Ascending aorta (tissue), 2 donors: ENCODE data around the gene STARD7. TPM values are rescaled to one million over a fixed set of nuclear protein-coding genes. Genes with fewer than 3 reads are reported as not detected.
A peak's percentile ranks its signal among the peaks of the same experiment; 100 is the strongest.

Experiments used
- DNase-seq, 2 donors: peaks; one replicate each; pipeline ENCODE4 v3.0.0-alpha.2; 2019; ENCODE audit warnings: low spot score in 2 of 2
- H3K27ac ChIP-seq, 2 donors: fragments of 200-600 bp; sonication (generic); one replicate each; pipeline ENCODE4 v1.5.1; 2016 to 2017; ENCODE audit warnings: mild to moderate bottlenecking in 1 of 2
- H3K27me3 ChIP-seq: fragments of 200-600 bp; sonication (generic); one replicate; pipeline ENCODE4 v1.5.1; 2017
- H3K36me3 ChIP-seq, 2 donors: fragments of 200-600 bp; sonication (generic); one replicate each; pipeline ENCODE4 v1.5.1; 2016
- H3K4me1 ChIP-seq, 2 donors: fragments of 200-600 bp; sonication (generic); one replicate each; pipeline ENCODE4 v1.5.1; 2016 to 2017; ENCODE audit warnings: mild to moderate bottlenecking in 1 of 2
- H3K4me3 ChIP-seq, 2 donors: fragments of 200-600 bp; sonication (generic); one replicate each; pipeline ENCODE4 v1.5.1; 2016 to 2017; ENCODE audit warnings: mild to moderate bottlenecking in 1 of 2
- H3K9me3 ChIP-seq, 2 donors: fragments of 200-600 bp; sonication (generic); one replicate each; pipeline ENCODE4 v1.5.1; 2016
- intact Hi-C: fragments of 100-400 bp; cut with DNase I; formaldehyde crosslinking; loops from one replicate; pipeline ENCODE4 v1.15.1; 2023
- total RNA-seq: library from RNA; depleted of rRNA; stranded (reverse); fragments of >200 nt; gene quantifications from one replicate; pipeline ENCODE4 v1.1.0, GENCODE V29; 2016
- TF ChIP-seq, protein P1 (sequence below), 3 experiments: fragments of 200-600 bp in 2 of 3; fragments of 450-650 bp in 1 of 3; sonication (generic) in 2 of 3; IDR thresholded peaks; one replicate each; pipeline ENCODE4 v1.5.1; 2016 to 2019; ENCODE audit warnings: antibody characterized with exemption in 3 of 3, mild to moderate bottlenecking in 1 of 3, moderate library complexity in 1 of 3

STARD7 gene
- total RNA-seq, 1 donor from 2014 or later: 85.6 TPM

DNA sequence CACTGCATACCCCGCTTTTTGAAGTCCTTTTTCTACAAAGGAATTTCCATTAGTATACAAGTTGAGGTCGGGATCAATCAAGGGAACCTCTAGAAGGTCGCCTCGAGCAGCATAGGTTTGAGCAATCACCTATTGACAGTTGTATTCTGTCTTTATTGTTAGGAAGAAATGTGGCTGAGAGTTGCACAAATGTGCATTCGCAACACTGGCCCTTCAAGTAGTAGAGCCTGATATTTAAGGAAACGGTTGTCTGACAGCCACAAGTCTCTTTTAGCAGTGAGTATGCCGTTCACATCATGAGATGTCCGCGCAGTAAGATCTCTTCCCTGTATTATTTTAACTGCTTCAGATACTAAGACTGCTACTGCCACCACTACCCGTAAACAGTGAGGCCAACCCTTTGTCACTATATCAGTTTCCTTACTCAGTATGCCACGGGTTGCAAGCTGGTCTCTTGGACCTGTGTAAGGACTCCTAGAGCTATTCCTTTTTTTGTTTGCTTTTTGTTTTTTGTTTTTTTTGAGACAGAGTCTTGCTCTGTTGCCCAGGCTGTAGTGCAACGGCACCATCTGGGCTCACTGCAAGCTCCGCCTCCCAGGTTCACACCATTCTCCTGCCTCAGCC, 10.0 kb upstream of the STARD7 start:
- Histone ChIP-seq H3K9me3 (no peaks in the 10 kb centered on the region), H3K4me3 (no peak overlapping the region), H3K36me3 (no peaks in the 10 kb centered on the region), H3K4me1 (no peaks in the 10 kb centered on the region), H3K27ac (no peak overlapping the region), H3K27me3 (no peaks in the 10 kb centered on the region)
- DNase-seq: no peak
- TF ChIP-seq, protein P1, sequence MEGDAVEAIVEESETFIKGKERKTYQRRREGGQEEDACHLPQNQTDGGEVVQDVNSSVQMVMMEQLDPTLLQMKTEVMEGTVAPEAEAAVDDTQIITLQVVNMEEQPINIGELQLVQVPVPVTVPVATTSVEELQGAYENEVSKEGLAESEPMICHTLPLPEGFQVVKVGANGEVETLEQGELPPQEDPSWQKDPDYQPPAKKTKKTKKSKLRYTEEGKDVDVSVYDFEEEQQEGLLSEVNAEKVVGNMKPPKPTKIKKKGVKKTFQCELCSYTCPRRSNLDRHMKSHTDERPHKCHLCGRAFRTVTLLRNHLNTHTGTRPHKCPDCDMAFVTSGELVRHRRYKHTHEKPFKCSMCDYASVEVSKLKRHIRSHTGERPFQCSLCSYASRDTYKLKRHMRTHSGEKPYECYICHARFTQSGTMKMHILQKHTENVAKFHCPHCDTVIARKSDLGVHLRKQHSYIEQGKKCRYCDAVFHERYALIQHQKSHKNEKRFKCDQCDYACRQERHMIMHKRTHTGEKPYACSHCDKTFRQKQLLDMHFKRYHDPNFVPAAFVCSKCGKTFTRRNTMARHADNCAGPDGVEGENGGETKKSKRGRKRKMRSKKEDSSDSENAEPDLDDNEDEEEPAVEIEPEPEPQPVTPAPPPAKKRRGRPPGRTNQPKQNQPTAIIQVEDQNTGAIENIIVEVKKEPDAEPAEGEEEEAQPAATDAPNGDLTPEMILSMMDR (IDR thresholded peaks at IDR 0.05): no peak
- intact Hi-C loops: no loop called here

GRCh38 chr2:96214554-96214953, 5.9 kb upstream of the STARD7 start:
- Histone ChIP-seq H3K9me3 (no peaks in the 10 kb centered on the region), H3K27ac (no peak overlapping the region), H3K4me1 (peaks cover 0 to under 1% of the 10 kb centered on the region in 2 donors), H3K27me3 (no peaks in the 10 kb centered on the region), H3K4me3 (no peak overlapping the region), H3K36me3 (no peaks in the 10 kb centered on the region)
- intact Hi-C loops: no loop called here
- TF ChIP-seq, protein P1 (IDR thresholded peaks at IDR 0.05): no peak
- DNase-seq: no peak

DNA sequence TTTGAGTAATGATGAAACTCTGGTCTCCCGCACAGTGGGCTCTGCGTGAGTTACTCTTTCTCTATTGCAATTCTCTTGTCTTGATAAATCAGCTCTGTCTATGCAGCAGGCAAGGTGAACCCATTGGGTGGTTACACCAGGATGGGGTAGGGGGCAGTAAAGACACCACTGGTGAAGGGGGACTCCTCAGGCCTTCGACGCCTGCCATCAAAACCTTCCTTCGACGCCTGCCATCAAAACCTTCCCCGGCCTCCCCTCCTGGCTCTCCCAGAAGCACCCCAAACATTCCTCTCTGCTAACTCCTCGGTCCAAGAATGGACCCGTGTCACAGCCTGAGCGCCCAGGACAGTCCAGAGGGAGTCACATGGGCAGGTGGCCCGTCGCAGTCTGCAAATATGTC, 4.8 kb upstream of the STARD7 start:
- Histone ChIP-seq H3K9me3 (no peaks in the 10 kb centered on the region), H3K4me1 (peaks cover 5% of the 10 kb centered on the region in 2 donors), H3K27ac (no peak overlapping the region), H3K4me3 (no peak overlapping the region), H3K36me3 (no peaks in the 10 kb centered on the region), H3K27me3 (no peaks in the 10 kb centered on the region)
- DNase-seq: no peak
- intact Hi-C loops: no loop called here
- TF ChIP-seq, protein P1 (IDR thresholded peaks at IDR 0.05): no peak

DNA sequence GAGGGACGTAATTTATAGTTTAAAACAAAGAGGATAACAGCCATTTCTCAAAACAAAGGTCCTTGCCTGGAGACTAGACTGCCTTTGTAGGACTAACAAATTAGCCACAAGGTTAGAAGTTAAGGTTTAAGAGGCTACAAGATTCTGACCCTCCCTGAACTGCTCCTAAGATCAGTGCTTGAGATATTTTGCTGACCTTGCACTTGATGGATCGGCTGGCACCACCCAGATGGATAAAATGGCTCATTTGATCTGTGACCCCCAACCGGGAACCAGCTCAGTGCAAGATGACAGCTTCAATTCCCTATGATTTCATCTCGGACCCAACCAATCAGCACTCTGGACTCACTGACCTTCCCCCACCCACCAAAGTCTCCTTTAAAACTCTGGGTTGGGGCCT, 3.7 kb upstream of the STARD7 start:
- peaks cover 5% of the 10 kb centered on the region in 2 donors for H3K4me1 ChIP-seq
- TF ChIP-seq, protein P1 (IDR thresholded peaks at IDR 0.05): no peak
- H3K9me3 ChIP-seq: no peaks in the 10 kb centered on the region
- DNase-seq: no peak
- H3K36me3 ChIP-seq: no peaks in the 10 kb centered on the region
- no peaks in the 10 kb centered on the region for H3K27me3 ChIP-seq
- no peak overlapping the region for H3K27ac ChIP-seq
- intact Hi-C loops: no loop called here
- H3K4me3 ChIP-seq: no peak overlapping the region

- TF ChIP-seq, protein P1 (IDR thresholded peaks at IDR 0.05): no peak
- Histone ChIP-seq H3K27ac (no peak overlapping the region), H3K4me1 (peaks cover 8 to 28% of the 10 kb centered on the region in 2 donors), H3K36me3 (no peaks in the 10 kb centered on the region), H3K4me3 (peak overlapping the region; percentile 92 to 99), H3K9me3 (no peaks in the 10 kb centered on the region), H3K27me3 (no peaks in the 10 kb centered on the region)
- DNase-seq: no peak
- intact Hi-C loops: loop anchor here (2.0 to 5.0 kb wide), 2 partner anchors 299 to 318 kb away; no protein-coding TSS in a partner anchor
These were observed 1.1 kb upstream of the STARD7 start for GRCh38 chr2:96209729-96210085.
